Measurements from ENCODE around the gene DPYSL4.

The DPYSL4 gene

DNA sequence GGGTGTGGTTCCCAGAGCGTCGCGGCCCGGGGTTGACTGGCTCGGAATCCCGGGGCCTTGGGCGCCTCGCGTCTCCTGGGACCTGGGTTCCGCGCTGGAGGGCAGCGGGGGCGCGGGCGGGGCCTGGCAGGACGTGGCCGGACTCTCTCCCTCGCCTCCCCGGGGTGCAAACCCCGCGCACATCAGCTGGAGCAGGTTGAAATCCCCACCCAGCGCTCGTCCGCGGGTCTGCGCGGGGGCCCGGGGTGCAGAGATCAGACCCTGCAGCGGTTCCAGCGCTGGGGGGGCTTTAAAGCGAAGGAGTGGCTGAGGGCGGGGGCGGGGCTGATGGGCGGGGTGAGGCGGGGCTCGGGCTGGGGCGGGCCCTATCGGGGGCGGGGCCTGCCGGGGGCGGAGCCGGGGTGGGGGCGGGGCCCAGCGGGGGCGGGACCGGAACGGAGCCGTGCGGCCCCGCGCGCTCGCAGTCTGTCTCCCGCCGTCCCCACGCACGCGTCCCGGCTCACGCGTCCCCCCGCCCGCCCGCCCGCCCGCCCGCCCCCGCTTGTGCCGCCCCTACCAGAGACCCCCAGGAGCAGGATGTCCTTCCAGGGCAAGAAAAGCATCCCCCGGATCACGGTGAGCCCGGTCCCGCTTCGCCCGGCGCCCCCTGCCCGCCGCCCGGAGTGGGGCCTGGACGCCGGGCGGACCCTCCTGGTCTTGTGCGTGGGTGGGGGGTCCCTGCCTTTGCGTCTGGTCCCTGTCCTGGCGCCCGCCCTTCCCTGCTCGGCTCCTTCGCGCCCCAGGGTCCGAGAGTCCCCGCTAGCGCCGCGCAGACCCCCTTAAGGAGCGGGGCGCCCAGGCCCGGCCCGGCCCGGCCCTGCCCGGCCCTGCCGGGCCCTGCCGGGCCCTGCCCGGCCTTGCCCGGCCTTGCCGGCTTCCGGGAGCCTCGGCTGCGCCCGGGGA, at the start of gene DPYSL4:
Gene DPYSL4, plus strand, starts transcription at position 461 of the 942 bp plus-strand sequence. Its CDS starts 116 bp downstream, at position 577.
- no peak for TF ChIP-seq ZNF274 (IDR thresholded peaks at IDR 0.05; ENCODE audit: low read depth, low read length)
- no peak for TF ChIP-seq YY1 (IDR thresholded peaks at IDR 0.05; ENCODE audit: insufficient read depth, insufficient read length)
- TF ChIP-seq SUZ12 (IDR thresholded peaks at IDR 0.05; ENCODE audit: extremely low read depth, insufficient read depth, insufficient read length), result no peak
- peak within 1 kb of the TSS; percentile 42 for H3K4me3 ChIP-seq (ENCODE audit: insufficient read length, low read depth)
- H3K36me3 ChIP-seq (ENCODE audit: insufficient read depth, insufficient read length, low read length), result no peaks in the 10 kb centered on the region
- DNase-seq (ENCODE audit: low read depth, low spot score), result no peak
- no peaks in the 10 kb centered on the region for H3K9me3 ChIP-seq (ENCODE audit: insufficient read depth, low read length)
- peaks cover 81% of the 10 kb centered on the region for H3K27me3 ChIP-seq (ENCODE audit: insufficient read depth, insufficient read length)
- H3K4me1 ChIP-seq (ENCODE audit: insufficient read depth, insufficient read length), result peaks cover 12% of the 10 kb centered on the region
- H3K9ac ChIP-seq (ENCODE audit: insufficient read length, low read depth), result peak within 1 kb of the TSS; percentile 50

- TF ChIP-seq ZNF274 (IDR thresholded peaks at IDR 0.05; ENCODE audit: low read depth, low read length) (no peak), SUZ12 (IDR thresholded peaks at IDR 0.05; ENCODE audit: extremely low read depth, insufficient read depth, insufficient read length) (no peak), YY1 (IDR thresholded peaks at IDR 0.05; ENCODE audit: insufficient read depth, insufficient read length) (no peak)
- Histone ChIP-seq H3K9me3 (ENCODE audit: insufficient read depth, low read length) (no peaks in the 10 kb centered on the region), H3K9ac (ENCODE audit: insufficient read length, low read depth) (no peak overlapping the region)
Measured at GRCh38 chr10:132137111-132138072, 49.4 kb upstream of the DPYSL4 start.

GRCh38 chr10:132138133-132138532, 48.6 kb upstream of the DPYSL4 start:
- H3K4me1 ChIP-seq (ENCODE audit: insufficient read depth, insufficient read length), result peaks cover 2% of the 10 kb centered on the region
- H3K9ac ChIP-seq (ENCODE audit: insufficient read length, low read depth), result no peak overlapping the region
- no peaks in the 10 kb centered on the region for H3K27me3 ChIP-seq (ENCODE audit: insufficient read depth, insufficient read length)
- DNase-seq (ENCODE audit: low read depth, low spot score), result no peak
- H3K36me3 ChIP-seq (ENCODE audit: insufficient read depth, insufficient read length, low read length), result no peaks in the 10 kb centered on the region
- TF ChIP-seq YY1 (IDR thresholded peaks at IDR 0.05; ENCODE audit: insufficient read depth, insufficient read length), result no peak
- no peak for TF ChIP-seq ZNF274 (IDR thresholded peaks at IDR 0.05; ENCODE audit: low read depth, low read length)
- TF ChIP-seq SUZ12 (IDR thresholded peaks at IDR 0.05; ENCODE audit: extremely low read depth, insufficient read depth, insufficient read length), result no peak
- H3K9me3 ChIP-seq (ENCODE audit: insufficient read depth, low read length), result no peaks in the 10 kb centered on the region
- H3K4me3 ChIP-seq (ENCODE audit: insufficient read length, low read depth), result no peak overlapping the region

More at GRCh38 chr10:132137111-132138072, 49.4 kb upstream of the DPYSL4 start:
- Histone ChIP-seq H3K4me1 (ENCODE audit: insufficient read depth, insufficient read length) (peaks cover 2% of the 10 kb centered on the region), H3K27me3 (ENCODE audit: insufficient read depth, insufficient read length) (no peaks in the 10 kb centered on the region), H3K4me3 (ENCODE audit: insufficient read length, low read depth) (no peak overlapping the region), H3K36me3 (ENCODE audit: insufficient read depth, insufficient read length, low read length) (no peaks in the 10 kb centered on the region)
- no peak for DNase-seq (ENCODE audit: low read depth, low spot score)

DNA sequence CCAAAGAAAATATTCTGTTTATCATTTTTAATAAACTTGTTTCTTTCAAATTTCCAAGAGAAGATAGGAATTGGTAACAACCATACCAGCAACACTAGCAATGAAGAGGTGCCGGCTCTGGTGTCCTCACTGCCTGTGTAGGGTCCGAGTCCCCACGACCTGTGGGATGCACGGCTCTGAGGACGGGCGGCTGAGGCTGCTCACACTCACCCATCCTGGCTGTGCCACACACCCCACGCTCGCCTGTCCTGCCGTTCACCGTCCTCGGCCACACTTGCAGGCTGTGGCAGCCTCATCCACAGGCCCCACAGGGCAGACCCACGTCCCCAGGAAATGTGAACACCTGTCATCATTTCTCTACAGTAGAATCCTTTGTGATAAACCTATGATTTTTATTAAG, 48.2 kb upstream of the DPYSL4 start:
- Histone ChIP-seq H3K4me3 (ENCODE audit: insufficient read length, low read depth) (no peak overlapping the region), H3K27me3 (ENCODE audit: insufficient read depth, insufficient read length) (no peaks in the 10 kb centered on the region), H3K36me3 (ENCODE audit: insufficient read depth, insufficient read length, low read length) (no peaks in the 10 kb centered on the region), H3K9me3 (ENCODE audit: insufficient read depth, low read length) (no peaks in the 10 kb centered on the region), H3K4me1 (ENCODE audit: insufficient read depth, insufficient read length) (peaks cover 2% of the 10 kb centered on the region), H3K9ac (ENCODE audit: insufficient read length, low read depth) (no peak overlapping the region)
- TF ChIP-seq SUZ12 (IDR thresholded peaks at IDR 0.05; ENCODE audit: extremely low read depth, insufficient read depth, insufficient read length) (no peak), ZNF274 (IDR thresholded peaks at IDR 0.05; ENCODE audit: low read depth, low read length) (no peak), YY1 (IDR thresholded peaks at IDR 0.05; ENCODE audit: insufficient read depth, insufficient read length) (no peak)
- DNase-seq (ENCODE audit: low read depth, low spot score), result no peak

- peaks cover 2% of the 10 kb centered on the region for H3K4me1 ChIP-seq (ENCODE audit: insufficient read depth, insufficient read length)
- no peaks in the 10 kb centered on the region for H3K36me3 ChIP-seq (ENCODE audit: insufficient read depth, insufficient read length, low read length)
- H3K27me3 ChIP-seq (ENCODE audit: insufficient read depth, insufficient read length), result no peaks in the 10 kb centered on the region
- no peak for DNase-seq (ENCODE audit: low read depth, low spot score)
- no peak overlapping the region for H3K9ac ChIP-seq (ENCODE audit: insufficient read length, low read depth)
- no peak for TF ChIP-seq SUZ12 (IDR thresholded peaks at IDR 0.05; ENCODE audit: extremely low read depth, insufficient read depth, insufficient read length)
- TF ChIP-seq ZNF274 (IDR thresholded peaks at IDR 0.05; ENCODE audit: low read depth, low read length), result no peak
- TF ChIP-seq YY1 (IDR thresholded peaks at IDR 0.05; ENCODE audit: insufficient read depth, insufficient read length), result no peak
- H3K4me3 ChIP-seq (ENCODE audit: insufficient read length, low read depth), result no peak overlapping the region
- H3K9me3 ChIP-seq (ENCODE audit: insufficient read depth, low read length), result no peaks in the 10 kb centered on the region
Measured at GRCh38 chr10:132139526-132139925, 47.2 kb upstream of the DPYSL4 start.

DNA sequence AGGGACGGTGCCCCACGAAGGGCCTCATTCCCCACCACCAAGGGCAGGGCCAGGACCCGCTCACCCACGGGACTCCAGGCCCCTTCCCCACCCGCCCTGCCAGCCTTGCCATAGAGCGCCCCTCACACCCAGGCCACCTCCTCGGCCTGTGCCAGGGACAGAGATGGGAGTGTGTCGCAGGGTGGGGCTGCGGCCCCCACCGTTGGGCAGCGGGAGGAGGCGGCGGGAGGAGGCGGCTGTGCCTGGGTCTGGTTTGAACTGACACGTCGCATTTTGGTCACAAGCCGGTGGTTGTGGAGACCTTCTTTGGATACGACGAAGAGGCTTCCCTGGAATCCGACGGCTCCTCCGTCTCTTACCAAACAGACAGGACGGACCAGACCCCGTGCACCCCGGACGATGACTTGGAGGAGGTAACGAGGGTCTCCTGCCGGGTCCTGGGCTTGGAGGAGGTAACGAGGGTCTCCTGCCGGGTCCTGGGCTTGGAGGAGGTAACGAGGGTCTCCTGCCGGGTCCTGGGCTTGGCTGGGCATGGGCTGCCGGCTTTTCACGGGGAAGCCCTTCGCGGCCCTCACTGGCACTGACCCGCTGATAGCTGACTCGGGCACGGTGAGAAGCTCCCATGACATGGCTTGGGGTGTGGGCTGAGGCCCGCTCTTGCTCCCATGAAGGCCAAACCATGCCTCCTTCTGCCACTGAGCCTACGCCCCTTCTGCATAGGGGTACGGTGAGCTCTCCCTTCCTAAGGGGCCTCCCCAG, 46.4 kb upstream of the DPYSL4 start:
- no peak overlapping the region for H3K4me3 ChIP-seq (ENCODE audit: insufficient read length, low read depth)
- H3K4me1 ChIP-seq (ENCODE audit: insufficient read depth, insufficient read length), result peaks cover 2% of the 10 kb centered on the region
- TF ChIP-seq SUZ12 (IDR thresholded peaks at IDR 0.05; ENCODE audit: extremely low read depth, insufficient read depth, insufficient read length), result no peak
- no peak for TF ChIP-seq YY1 (IDR thresholded peaks at IDR 0.05; ENCODE audit: insufficient read depth, insufficient read length)
- TF ChIP-seq ZNF274 (IDR thresholded peaks at IDR 0.05; ENCODE audit: low read depth, low read length), result no peak
- H3K27me3 ChIP-seq (ENCODE audit: insufficient read depth, insufficient read length), result no peaks in the 10 kb centered on the region
- no peaks in the 10 kb centered on the region for H3K9me3 ChIP-seq (ENCODE audit: insufficient read depth, low read length)
- no peak overlapping the region for H3K9ac ChIP-seq (ENCODE audit: insufficient read length, low read depth)
- H3K36me3 ChIP-seq (ENCODE audit: insufficient read depth, insufficient read length, low read length), result no peaks in the 10 kb centered on the region
- no peak for DNase-seq (ENCODE audit: low read depth, low spot score)
